Naive B cell (primary cell): ENCODE data around the gene CEP112. TPM values are rescaled to one million over a fixed set of nuclear protein-coding genes. Genes with fewer than 3 reads are reported as not detected.
A peak's percentile ranks its signal among the peaks of the same experiment; 100 is the strongest.
"Not testable (repeated sequence)": the region's sequence is repeated elsewhere in the genome, so short reads cannot be mapped to it uniquely, and the experiment has no call there.

ENCODE experiments used
- ATAC-seq, 2 donors: fragments of 150-1000 bp; cut with Tn5 transposase; 2 replicates each; pipeline ENCODE4 v1.10.0; 2021; ENCODE audit warnings: low read depth in 2 of 2, mild to moderate bottlenecking in 2 of 2, moderate library complexity in 2 of 2
- DNase-seq: peaks from one replicate; pipeline ENCODE4 v3.0.0; 2022
- H3K27ac Mint-ChIP-seq, 6 donors: one replicate each; pipeline ENCODE4 v1.8.0; 2020 to 2022; ENCODE audit warnings: mild to moderate bottlenecking in 6 of 6, mixed read lengths in 6 of 6, moderate library complexity in 5 of 6, inconsistent platforms in 2 of 6
- H3K27me3 Mint-ChIP-seq, 3 donors: one replicate each; pipeline ENCODE4 v1.8.0; 2021 to 2022; ENCODE audit warnings: mixed read lengths in 3 of 3, mild to moderate bottlenecking in 1 of 3
- H3K36me3 Mint-ChIP-seq, 2 donors: one replicate each; pipeline ENCODE4 v1.8.0; 2020 to 2022; ENCODE audit warnings: mixed read lengths in 2 of 2, inconsistent platforms in 1 of 2, mild to moderate bottlenecking in 1 of 2
- H3K4me1 Mint-ChIP-seq, 3 donors: one replicate each; pipeline ENCODE4 v1.8.0; 2020 to 2022; ENCODE audit warnings: mixed read lengths in 3 of 3, inconsistent platforms in 1 of 3, mild to moderate bottlenecking in 1 of 3, moderate library complexity in 1 of 3
- H3K4me3 Mint-ChIP-seq, 8 donors: one replicate each; pipeline ENCODE4 v1.8.0; 2020 to 2022; ENCODE audit warnings: mild to moderate bottlenecking in 8 of 8, mixed read lengths in 8 of 8, moderate library complexity in 8 of 8, inconsistent platforms in 2 of 8
- H3K9me3 Mint-ChIP-seq, 7 donors: one replicate each; pipeline ENCODE4 v1.8.0; 2020 to 2022; ENCODE audit warnings: mixed read lengths in 7 of 7, mild to moderate bottlenecking in 5 of 7, inconsistent platforms in 2 of 7, moderate library complexity in 1 of 7
- polyA plus RNA-seq, 6 donors: library from polyadenylated mRNA; unstranded; fragments of 300-500 nt; fragmentation: Illumina TruSeq; gene quantifications; one replicate each; pipeline ENCODE4 v1.2.3, GENCODE V29; 2021; ENCODE audit warnings: low read depth in 6 of 6

Gene CEP112
- polyA plus RNA-seq, 6 donors from 2014 or later, result 1.1 to 2.5 (median 1.6) TPM

DNA sequence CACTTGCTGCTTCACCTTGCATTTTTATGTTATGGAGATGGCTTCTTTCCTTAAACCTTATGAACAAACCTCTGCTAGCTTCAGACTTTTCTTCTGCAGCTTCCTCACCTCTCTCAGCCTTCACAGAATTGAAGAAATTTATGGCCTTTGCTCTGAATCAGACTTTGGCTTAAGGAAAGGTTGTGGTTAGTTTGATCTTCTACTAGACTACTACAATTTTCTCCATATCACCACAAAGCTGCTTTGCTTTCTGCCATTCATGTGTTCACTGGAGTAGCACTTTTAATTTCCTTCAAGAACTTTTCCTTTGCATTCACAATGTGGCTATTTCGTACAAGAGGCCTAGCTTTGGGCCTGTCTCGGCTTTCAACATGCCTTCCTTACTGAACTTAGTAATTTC, 459.3 kb downstream of the CEP112 start:
- H3K4me1 Mint-ChIP-seq, H3K27me3 Mint-ChIP-seq, ATAC-seq, H3K27ac Mint-ChIP-seq, H3K9me3 Mint-ChIP-seq, H3K36me3 Mint-ChIP-seq, DNase-seq, H3K4me3 Mint-ChIP-seq: not testable (repeated sequence)

DNA sequence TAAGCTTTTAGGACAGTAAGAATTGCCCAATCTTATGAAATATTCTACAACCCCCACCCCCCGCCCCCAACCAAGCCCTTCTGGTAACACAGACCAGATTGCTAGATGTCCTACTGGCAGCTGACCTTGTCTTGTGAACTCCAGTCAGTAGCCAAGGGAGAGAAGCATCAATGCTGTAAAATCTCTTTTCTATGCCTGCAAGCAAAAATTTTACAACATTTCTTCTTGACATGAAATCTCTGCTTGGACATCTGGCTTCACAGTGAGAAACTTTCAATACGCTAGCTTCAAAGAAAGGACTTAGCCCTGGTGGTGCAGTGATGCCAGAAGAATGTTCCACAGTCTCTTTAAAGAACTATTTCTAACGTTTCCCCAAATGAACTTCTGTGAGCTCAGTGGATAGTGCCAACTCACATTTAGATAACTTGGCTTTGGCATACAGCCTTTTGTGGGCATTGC, 461.2 kb downstream of the CEP112 start:
- ATAC-seq, result no peak
- Mint-ChIP-seq H3K4me3 (no peak overlapping the region), H3K4me1 (no peaks in the 10 kb centered on the region), H3K27ac (no peak overlapping the region), H3K9me3 (peaks cover 0 to 2% (median 0%) of the 10 kb centered on the region in 7 donors), H3K27me3 (peaks cover 0 to 2% (median 0%) of the 10 kb centered on the region in 3 donors), H3K36me3 (no peaks in the 10 kb centered on the region)
- no peak for DNase-seq

DNA sequence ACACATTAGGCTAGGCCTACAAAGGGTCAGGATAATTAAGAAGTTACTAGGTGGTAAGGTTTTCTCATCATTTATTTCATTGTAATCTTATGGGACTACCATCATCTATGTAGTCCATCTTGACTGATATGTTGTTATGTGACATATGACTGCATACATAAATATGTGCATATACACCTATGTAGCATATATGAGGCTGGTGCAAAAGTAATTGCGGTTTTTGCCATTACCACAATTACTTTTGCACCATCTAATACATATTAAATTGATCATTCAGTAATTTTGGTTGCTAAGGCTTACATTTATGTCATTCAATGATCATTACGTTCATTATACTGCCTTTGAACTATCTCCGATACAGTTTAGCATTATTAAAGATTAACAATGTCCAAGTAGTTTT, 462.7 kb downstream of the CEP112 start:
- Mint-ChIP-seq H3K36me3 (no peaks in the 10 kb centered on the region), H3K4me1 (no peaks in the 10 kb centered on the region), H3K27ac (no peak overlapping the region), H3K9me3 (peaks cover 0 to 4% (median 0%) of the 10 kb centered on the region in 7 donors), H3K27me3 (no peaks in the 10 kb centered on the region), H3K4me3 (no peak overlapping the region)
- DNase-seq (no peak), ATAC-seq (no peak)

DNA sequence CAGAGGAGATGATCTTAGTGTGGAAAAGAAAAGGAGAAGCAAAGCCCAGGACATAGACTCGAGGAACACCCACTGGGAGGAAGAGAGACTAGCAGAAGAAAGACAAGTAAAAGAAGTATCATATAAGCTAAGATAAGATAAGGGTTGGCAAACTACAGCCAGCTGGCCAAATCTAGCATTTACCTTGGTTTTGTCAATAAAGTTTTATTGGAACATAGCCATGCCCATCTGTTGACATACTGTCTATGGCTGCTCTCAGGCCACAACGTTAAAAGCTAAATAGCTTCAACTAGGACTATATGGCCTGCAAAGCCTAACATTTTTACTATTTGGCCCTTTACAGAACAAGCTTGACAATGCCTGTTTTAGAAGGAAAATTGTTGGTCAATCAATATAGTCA, 464.1 kb downstream of the CEP112 start:
- Mint-ChIP-seq H3K36me3 (no peaks in the 10 kb centered on the region), H3K27ac (no peak overlapping the region), H3K4me1 (no peaks in the 10 kb centered on the region), H3K4me3 (no peak overlapping the region), H3K27me3 (no peaks in the 10 kb centered on the region), H3K9me3 (peaks cover 0 to 4% (median 0%) of the 10 kb centered on the region in 7 donors)
- ATAC-seq, result no peak
- DNase-seq, result no peak

DNA sequence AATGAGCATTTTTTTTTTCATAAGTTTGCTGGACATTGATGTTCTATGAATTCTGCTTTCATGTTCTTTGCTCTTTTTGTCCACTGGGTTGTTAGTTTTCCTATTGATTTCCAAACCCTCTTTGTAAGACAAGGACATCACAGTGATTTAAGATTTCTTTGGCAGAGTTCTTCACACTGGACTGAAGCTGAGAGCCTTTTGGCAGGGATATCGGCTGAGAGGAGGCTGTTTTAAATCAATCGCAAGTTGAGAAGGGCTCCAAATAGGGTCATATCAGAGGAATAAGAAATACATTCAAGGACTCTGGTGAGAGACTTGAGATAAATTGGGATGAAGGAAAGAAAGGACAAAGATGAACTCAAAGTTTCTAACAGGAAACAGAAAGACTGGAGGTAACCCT, 464.7 kb downstream of the CEP112 start:
- Mint-ChIP-seq H3K27ac (no peak overlapping the region), H3K4me3 (no peak overlapping the region), H3K4me1 (no peaks in the 10 kb centered on the region), H3K36me3 (no peaks in the 10 kb centered on the region), H3K27me3 (no peaks in the 10 kb centered on the region), H3K9me3 (peaks cover 0 to 4% (median 0%) of the 10 kb centered on the region in 7 donors)
- ATAC-seq (no peak), DNase-seq (no peak)

DNA sequence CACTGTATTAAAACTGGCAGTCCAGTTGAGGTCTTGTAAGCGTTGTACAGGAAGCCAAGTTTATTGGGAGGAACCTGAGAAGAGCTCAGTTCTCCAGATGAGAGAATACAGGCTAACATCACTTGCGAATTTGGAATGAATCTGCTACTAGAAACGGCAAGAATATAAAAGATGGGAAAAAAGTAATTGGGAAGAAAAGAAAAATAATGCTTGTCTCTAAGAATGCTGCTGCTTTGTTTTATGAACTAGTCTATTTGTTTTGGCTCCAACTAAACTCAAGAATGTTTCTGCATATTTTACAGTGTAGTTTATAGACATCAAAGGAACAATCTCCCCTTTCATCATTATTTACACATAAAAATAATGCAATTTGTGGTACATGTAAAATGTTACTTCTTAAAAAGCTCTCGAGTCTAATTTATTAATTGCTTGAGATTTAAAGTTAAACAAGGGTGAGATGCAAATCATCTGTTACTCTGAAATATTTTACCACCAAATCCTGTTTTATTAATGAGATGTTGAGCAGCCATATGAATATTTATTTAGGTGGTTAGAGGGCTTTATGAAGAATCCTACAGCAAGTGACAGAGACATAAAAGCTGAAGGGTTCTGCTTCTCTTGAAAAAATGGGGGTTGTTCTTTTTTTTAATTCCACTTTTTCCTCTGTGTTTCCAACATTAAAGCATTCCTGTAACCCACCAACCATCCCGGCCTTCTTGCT, 468.3 kb downstream of the CEP112 start:
- H3K4me3 Mint-ChIP-seq, result no peak overlapping the region
- peaks cover 0 to 9% (median 9%) of the 10 kb centered on the region in 3 donors for H3K27me3 Mint-ChIP-seq
- ATAC-seq (no peak), DNase-seq (no peak)
- no peak overlapping the region for H3K27ac Mint-ChIP-seq
- H3K9me3 Mint-ChIP-seq, result peaks cover 0 to 4% (median 0%) of the 10 kb centered on the region in 7 donors
- no peaks in the 10 kb centered on the region for H3K36me3 Mint-ChIP-seq
- no peaks in the 10 kb centered on the region for H3K4me1 Mint-ChIP-seq

DNA sequence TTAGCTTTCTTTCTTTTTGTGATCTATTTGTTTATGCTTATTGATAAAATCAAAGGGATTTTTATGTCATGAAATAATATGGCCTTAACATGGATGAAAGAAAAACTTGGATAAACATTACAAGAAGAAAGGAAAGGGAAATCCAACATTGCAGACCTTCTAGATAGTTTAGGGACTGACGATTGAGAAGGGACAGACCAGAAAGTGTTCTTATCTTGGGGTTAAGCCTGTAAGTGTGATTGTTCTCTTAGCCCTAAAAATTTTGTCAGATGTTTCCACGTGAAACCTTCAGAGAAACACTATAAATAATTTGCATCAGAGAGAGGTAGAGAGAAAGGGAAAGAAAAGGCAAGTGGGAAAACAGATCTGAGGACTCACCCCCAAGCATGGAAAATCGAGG, 473.3 kb downstream of the CEP112 start:
- H3K27me3 Mint-ChIP-seq, result peaks cover 4 to 14% (median 9%) of the 10 kb centered on the region in 3 donors
- DNase-seq (no peak), ATAC-seq (no peak)
- H3K27ac Mint-ChIP-seq, result no peak overlapping the region
- H3K9me3 Mint-ChIP-seq, result peaks cover 0 to 1% (median 0%) of the 10 kb centered on the region in 7 donors
- no peaks in the 10 kb centered on the region for H3K4me1 Mint-ChIP-seq
- H3K36me3 Mint-ChIP-seq, result no peaks in the 10 kb centered on the region
- H3K4me3 Mint-ChIP-seq, result no peak overlapping the region

DNA sequence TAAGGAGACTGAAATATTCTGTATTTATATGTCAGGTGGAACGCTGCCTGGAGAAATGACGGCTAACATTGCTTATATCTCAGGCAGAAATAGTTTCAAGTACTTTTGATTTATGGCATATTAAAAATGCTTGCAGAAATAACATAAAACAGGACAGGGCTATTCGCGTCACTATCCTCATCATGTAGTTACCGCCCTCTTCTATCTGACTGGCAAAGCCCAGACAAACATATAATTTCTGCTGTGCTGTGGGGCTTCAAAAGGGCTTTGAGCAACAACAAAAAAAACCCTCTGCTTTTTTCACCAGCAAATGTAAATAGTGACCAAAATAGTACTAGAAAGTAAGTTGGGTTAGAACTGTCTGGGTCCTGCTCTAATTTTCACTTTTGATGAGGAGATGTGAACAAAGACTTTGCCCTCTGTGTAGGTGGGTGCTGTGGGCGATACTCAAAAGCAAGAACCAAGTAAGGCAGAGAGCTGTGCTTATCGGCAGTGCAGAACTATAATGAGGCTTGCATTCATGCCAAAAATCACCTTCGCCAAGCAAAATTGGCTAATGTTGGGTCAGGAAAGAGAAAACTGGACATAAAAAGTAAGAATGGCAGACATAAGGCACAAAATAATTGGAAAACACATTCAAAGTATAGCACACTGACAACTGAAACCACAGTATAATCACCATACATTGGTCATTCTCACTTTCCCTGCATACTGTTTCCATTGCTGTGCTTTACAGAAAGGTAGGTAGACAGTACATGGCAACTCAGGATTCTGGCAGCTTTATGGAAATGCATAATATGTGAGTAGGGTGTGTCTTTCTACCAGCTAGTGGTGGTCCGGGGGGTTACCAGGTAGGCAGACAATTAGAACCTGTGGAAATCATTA, 479.3 kb downstream of the CEP112 start:
- no peak for DNase-seq

DNA sequence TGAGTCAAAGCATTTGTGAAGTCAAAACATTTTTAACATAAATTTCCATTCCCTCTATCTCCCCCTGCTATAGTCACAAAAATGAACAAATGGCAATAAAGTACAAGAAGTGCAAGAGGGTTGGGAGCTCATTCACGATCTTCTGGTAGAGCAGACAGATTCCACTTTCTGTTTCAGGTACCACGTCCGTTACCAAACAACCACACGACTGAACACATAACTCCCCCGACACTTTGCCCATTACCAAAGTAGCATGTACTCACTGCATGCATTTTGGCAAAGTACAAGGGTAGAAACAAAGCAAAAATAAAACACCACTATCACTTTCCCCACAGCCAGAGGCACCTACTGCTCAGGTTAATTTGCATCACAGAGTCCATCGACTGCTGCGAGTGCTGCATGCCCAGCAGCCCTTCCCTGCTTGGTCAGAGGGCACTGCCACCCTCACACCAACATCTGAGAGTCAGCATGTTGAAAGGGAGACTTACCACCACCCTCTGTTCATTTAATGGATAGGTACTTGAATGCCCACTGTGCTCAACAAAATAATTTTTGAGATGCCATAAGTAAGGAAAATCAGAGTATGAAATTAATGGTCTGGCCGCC, 480.2 kb downstream of the CEP112 start:
- Mint-ChIP-seq H3K36me3 (no peaks in the 10 kb centered on the region), H3K27me3 (peaks cover 0 to 6% (median 4%) of the 10 kb centered on the region in 3 donors), H3K4me1 (no peaks in the 10 kb centered on the region), H3K27ac (no peak overlapping the region), H3K4me3 (no peak overlapping the region), H3K9me3 (no peaks in the 10 kb centered on the region)
- ATAC-seq, result no peak
- no peak for DNase-seq

More for the DNA sequence above, 479.3 kb downstream of the CEP112 start:
- H3K27ac Mint-ChIP-seq, result peak overlapping the region in 1 of 6 donors; percentile 30
- no peak overlapping the region for H3K4me3 Mint-ChIP-seq
- no peak for ATAC-seq
- no peaks in the 10 kb centered on the region for H3K9me3 Mint-ChIP-seq
- no peaks in the 10 kb centered on the region for H3K36me3 Mint-ChIP-seq
- H3K4me1 Mint-ChIP-seq, result no peaks in the 10 kb centered on the region
- peaks cover 0 to 6% (median 4%) of the 10 kb centered on the region in 3 donors for H3K27me3 Mint-ChIP-seq

DNA sequence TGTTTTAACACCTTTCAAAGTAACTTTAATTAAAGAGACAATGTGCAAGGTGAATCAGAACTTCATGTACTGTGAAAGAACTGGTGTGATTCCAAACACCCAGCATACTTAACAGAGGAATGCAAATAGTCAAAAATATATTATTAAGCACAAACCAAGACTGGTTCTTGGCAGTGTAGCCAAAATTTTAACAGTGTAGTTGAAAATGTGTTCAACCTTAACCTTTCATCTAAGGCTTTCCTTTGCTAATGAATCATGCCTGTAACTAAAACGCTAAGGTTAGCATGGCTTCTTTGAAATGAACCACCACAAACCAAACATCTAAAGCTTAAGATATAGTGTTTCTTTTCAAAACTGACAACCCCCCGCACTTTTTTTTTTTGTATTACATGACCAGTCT, 484.2 kb downstream of the CEP112 start:
- Mint-ChIP-seq H3K4me3 (no peak overlapping the region), H3K27me3 (no peaks in the 10 kb centered on the region), H3K9me3 (no peaks in the 10 kb centered on the region), H3K36me3 (no peaks in the 10 kb centered on the region), H3K27ac (no peak overlapping the region), H3K4me1 (no peaks in the 10 kb centered on the region)
- DNase-seq, result no peak
- ATAC-seq, result no peak

DNA sequence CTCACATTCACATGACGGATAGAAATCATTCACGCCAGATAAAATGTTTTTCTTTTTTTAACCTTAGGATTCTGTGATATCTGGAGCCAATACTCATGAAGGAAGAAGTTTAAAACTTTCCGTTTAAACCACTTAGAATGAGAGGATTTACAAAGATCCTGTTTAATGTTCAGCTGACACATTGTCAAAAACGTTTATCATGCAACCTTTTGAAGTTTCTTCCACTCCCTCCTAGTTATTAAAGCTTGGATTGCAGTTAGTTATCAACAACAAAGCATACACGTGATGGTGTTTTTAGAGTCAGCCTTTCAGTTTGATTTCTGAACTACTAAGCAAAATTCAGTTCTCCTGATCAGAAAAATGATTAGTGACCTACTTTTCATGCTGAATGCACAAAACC, 487.2 kb downstream of the CEP112 start:
- Mint-ChIP-seq H3K27ac (no peak overlapping the region), H3K4me1 (no peaks in the 10 kb centered on the region), H3K4me3 (no peak overlapping the region), H3K9me3 (peaks cover 0 to 2% (median 0%) of the 10 kb centered on the region in 7 donors), H3K27me3 (peaks cover 7 to 19% (median 17%) of the 10 kb centered on the region in 3 donors), H3K36me3 (no peaks in the 10 kb centered on the region)
- no peak for DNase-seq
- no peak for ATAC-seq

DNA sequence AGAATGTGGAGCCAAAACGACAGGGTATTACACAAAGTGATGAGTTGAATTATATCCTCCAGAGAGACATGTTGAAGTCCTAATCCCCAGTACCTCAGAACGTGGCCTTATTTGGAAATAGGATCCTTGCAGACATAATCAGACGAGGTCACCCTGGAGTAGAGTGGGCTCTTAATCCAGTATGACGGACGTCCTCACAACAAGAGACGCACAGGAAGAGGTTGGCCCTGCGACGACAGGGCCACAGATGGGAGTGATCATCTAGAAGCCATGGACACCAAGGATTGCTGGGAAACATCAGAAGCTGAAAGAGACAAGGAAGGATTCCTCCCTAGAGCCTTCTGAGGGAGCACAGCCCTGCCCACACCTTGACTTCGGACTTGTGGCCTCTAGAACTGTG, 488.0 kb downstream of the CEP112 start:
- no peak for ATAC-seq

DNA sequence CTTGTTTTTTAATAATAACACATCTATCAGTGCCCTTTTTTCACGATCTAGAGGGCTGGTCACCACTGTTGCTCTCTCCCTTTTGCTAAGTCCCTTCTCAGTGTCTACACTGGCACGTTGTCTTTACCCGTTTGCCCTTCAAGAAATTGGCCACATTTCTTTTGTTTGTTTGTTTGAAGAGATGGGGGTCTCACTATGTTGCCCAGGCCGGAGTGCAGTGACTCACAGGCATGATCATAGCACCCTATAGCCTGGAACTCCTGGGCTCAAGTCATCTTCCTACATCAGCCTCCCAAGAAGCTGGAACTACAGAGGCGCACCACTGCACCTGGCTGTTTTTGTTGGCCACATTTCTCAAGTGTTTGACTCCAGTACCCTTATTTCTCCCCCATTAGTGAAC, 492.5 kb downstream of the CEP112 start:
- ATAC-seq, result no peak

More for the DNA sequence above, 488.0 kb downstream of the CEP112 start:
- peaks cover 7 to 27% (median 22%) of the 10 kb centered on the region in 3 donors for H3K27me3 Mint-ChIP-seq
- H3K9me3 Mint-ChIP-seq, result peaks cover 0 to 2% (median 0%) of the 10 kb centered on the region in 7 donors
- H3K4me3 Mint-ChIP-seq, result no peak overlapping the region
- H3K36me3 Mint-ChIP-seq, result no peaks in the 10 kb centered on the region
- no peak overlapping the region for H3K27ac Mint-ChIP-seq
- H3K4me1 Mint-ChIP-seq, result no peaks in the 10 kb centered on the region
- DNase-seq, result no peak

More for the DNA sequence above, 492.5 kb downstream of the CEP112 start:
- Mint-ChIP-seq H3K27ac (no peak overlapping the region), H3K27me3 (peaks cover 7 to 32% (median 30%) of the 10 kb centered on the region in 3 donors), H3K4me3 (no peak overlapping the region), H3K4me1 (no peaks in the 10 kb centered on the region), H3K36me3 (no peaks in the 10 kb centered on the region), H3K9me3 (peaks cover 0 to 2% (median 0%) of the 10 kb centered on the region in 7 donors)
- no peak for DNase-seq
